Panc1 (cell line): ENCODE measurements around the gene KIF2A. TPM values are rescaled to one million over a fixed set of nuclear protein-coding genes. Genes with fewer than 3 reads are reported as not detected.

ENCODE experiments used
- ATAC-seq: fragments of 200-7000 bp; cut with Tn5 transposase; 2 replicates; pipeline ENCODE4 v1.9.1; 2020; ENCODE audit warnings: mild to moderate bottlenecking, moderate library complexity
- BruUV-seq: library from RNA; stranded (reverse); fragments of 400-500 nt; replicated peaks from 2 replicates; lab custom pipeline; 2021; lab: Mats Ljungman, UMichigan
- CTCF ChIA-PET: fragments of 300-600 bp; sonication (Branson Sonifier 250); formaldehyde crosslinking; loops from one replicate; lab custom pipeline; 2022; ENCODE audit warnings: antibody characterized with exemption; lab: Charles Lee
- POLR2A ChIA-PET: fragments of 300-600 bp; sonication (Branson Sonifier 250); formaldehyde crosslinking; loops from one replicate; lab custom pipeline; 2022; ENCODE audit warnings: antibody characterized with exemption; lab: Charles Lee
- DNase-seq: peaks from one replicate; pipeline ENCODE4 v3.0.0-alpha.2; 2010; ENCODE audit warnings: low read depth, low spot score
- H3K27ac ChIP-seq: 2 replicates; pipeline ENCODE4 v1.5.1; 2011; ENCODE audit warnings: mild to moderate bottlenecking, low read length, inconsistent platforms
- H3K27me3 ChIP-seq: fragments of 200-500 bp; sonication (Bioruptor generic); 2 replicates; pipeline ENCODE4 v1.6.0; 2014; ENCODE audit warnings: low read length, inconsistent platforms; ENCODE audit not compliant: control insufficient read depth, insufficient read depth
- H3K36me3 ChIP-seq: fragments of 200-500 bp; sonication (Bioruptor generic); 2 replicates; pipeline ENCODE4 v1.5.1; 2014; ENCODE audit warnings: inconsistent platforms, mild to moderate bottlenecking, low read length, moderate library complexity; ENCODE audit not compliant: control insufficient read depth, insufficient read depth
- H3K4me1 ChIP-seq: 2 replicates; pipeline ENCODE4 v1.5.1; 2011; ENCODE audit warnings: inconsistent platforms, mild to moderate bottlenecking, low read length, moderate library complexity; ENCODE audit not compliant: control insufficient read depth, insufficient read depth
- H3K4me3 ChIP-seq, 2 experiments: 2 replicates each; pipeline ENCODE4 v1.5.1; 2011 to 2012; ENCODE audit warnings: low read depth in 2 of 2, low read length in 2 of 2, mild to moderate bottlenecking in 2 of 2, inconsistent platforms in 1 of 2, moderate library complexity in 1 of 2
- H3K9me3 ChIP-seq: fragments of 200-500 bp; sonication (Bioruptor generic); 2 replicates; pipeline ENCODE4 v1.5.1; 2014; ENCODE audit warnings: low read depth, mild to moderate bottlenecking, inconsistent platforms, low read length, moderate library complexity; ENCODE audit not compliant: control insufficient read depth, insufficient read depth
- POLR2AphosphoS5 ChIP-seq: IDR thresholded peaks from 2 replicates; pipeline ENCODE4 v1.6.1; 2012; ENCODE audit warnings: mild to moderate bottlenecking, low read depth, low read length, moderate library complexity
- REST ChIP-seq, 2 experiments: IDR thresholded peaks; 2 replicates each; pipeline ENCODE4 v1.6.1; 2011 to 2012; ENCODE audit warnings: low read depth in 2 of 2, control low read depth in 1 of 2, low read length in 1 of 2, mild to moderate bottlenecking in 1 of 2, moderate library complexity in 1 of 2; ENCODE audit not compliant: insufficient read depth in 1 of 2
- SIN3A ChIP-seq: IDR thresholded peaks from 2 replicates; pipeline ENCODE4 v1.6.1; 2012; ENCODE audit warnings: low read depth, mild to moderate bottlenecking, low read length, moderate library complexity, borderline replicate concordance; ENCODE audit not compliant: insufficient read depth
- TCF7L2 ChIP-seq: IDR thresholded peaks from 2 replicates; pipeline ENCODE4 v1.6.1; 2011; ENCODE audit warnings: mild to moderate bottlenecking, low read depth, low read length, inconsistent platforms
- in situ Hi-C: cut with HindIII; loops from 2 replicates; pipeline ENCODE4 v1.10.0; 2016; ENCODE audit warnings: low sequenced_read_pairs, low pct_unique_long_range_greater_than_20kb
- intact Hi-C: fragments of 100-400 bp; cut with micrococcal nuclease; formaldehyde crosslinking; loops from one replicate; pipeline ENCODE4 v1.10.0; 2022; ENCODE audit not compliant: unreplicated experiment
- total RNA-seq: library from RNA; stranded (reverse); gene quantifications from one replicate; pipeline ENCODE4 v1.2.1, GENCODE V29; 2021; ENCODE audit not compliant: unreplicated experiment
- TF ChIP-seq, protein P1 (sequence below): fragments of 450-650 bp; IDR thresholded peaks from 2 replicates; pipeline ENCODE4 v1.5.1; 2017; ENCODE audit warnings: mild to moderate bottlenecking

KIF2A gene
- total RNA-seq, 1 experiment from 2014 or later = 58.9 TPM

GRCh38 chr5:62340979-62341378 is 35.0 kb downstream of the KIF2A start:
- no peaks in the 10 kb centered on the region for H3K9me3 ChIP-seq
- in situ Hi-C loops = no loop called here
- H3K4me1 ChIP-seq = no peaks in the 10 kb centered on the region
- no TSS peak for BruUV-seq
- no peaks in the 10 kb centered on the region for H3K36me3 ChIP-seq
- intact Hi-C loops = no loop called here
- POLR2A ChIA-PET = no interaction called here
- no peak overlapping the region for H3K4me3 ChIP-seq
- DNase-seq = no peak
- CTCF ChIA-PET = no interaction called here
- no peak for TF ChIP-seq POLR2AphosphoS5
- TF ChIP-seq SIN3A = no peak
- TF ChIP-seq TCF7L2 = no peak
- no peak for TF ChIP-seq REST (IDR thresholded peaks at IDR 0.05; ENCODE audit: insufficient read depth in 1 of 2, low read depth in 2 of 2, low read length in 1 of 2)
- TF ChIP-seq, protein P1, sequence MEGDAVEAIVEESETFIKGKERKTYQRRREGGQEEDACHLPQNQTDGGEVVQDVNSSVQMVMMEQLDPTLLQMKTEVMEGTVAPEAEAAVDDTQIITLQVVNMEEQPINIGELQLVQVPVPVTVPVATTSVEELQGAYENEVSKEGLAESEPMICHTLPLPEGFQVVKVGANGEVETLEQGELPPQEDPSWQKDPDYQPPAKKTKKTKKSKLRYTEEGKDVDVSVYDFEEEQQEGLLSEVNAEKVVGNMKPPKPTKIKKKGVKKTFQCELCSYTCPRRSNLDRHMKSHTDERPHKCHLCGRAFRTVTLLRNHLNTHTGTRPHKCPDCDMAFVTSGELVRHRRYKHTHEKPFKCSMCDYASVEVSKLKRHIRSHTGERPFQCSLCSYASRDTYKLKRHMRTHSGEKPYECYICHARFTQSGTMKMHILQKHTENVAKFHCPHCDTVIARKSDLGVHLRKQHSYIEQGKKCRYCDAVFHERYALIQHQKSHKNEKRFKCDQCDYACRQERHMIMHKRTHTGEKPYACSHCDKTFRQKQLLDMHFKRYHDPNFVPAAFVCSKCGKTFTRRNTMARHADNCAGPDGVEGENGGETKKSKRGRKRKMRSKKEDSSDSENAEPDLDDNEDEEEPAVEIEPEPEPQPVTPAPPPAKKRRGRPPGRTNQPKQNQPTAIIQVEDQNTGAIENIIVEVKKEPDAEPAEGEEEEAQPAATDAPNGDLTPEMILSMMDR = no peak
- ATAC-seq = no peak
- H3K27me3 ChIP-seq = no peaks in the 10 kb centered on the region
- H3K27ac ChIP-seq = no peak overlapping the region

DNA sequence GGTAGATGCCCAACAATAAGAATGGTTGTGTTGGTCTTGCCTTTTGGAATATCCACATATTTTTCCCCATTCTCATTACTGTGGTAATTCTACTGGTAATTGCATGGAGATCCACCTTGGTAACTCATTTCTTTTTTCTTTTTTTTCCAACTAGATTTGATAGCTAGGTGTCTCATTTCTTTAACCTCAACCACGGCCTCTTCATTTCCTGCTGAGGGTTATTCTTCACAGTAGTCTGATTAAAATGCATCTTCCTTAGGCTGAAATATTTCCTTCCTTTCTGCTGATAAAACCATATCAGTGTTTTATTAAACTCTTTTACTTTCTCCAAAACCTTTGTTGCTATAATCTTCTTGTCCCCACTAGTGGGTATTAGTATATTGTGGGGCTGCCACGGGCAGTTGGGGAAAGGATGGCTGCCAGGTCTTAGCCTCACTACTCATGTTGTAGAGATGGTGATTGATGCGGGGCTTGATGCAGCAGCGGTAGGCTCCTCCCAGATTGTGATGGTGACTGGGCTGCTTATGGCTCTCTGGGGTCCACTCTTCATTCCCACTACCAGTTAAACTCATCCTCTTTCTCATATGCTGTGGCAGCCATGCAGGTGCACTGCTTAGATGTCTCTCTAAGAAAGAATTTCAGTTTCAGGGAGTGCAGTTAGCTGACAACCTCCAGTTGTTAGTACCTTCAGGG is 35.9 kb downstream of the KIF2A start:
- no TSS peak for BruUV-seq
- no peak for ATAC-seq
- in situ Hi-C loops = no loop called here
- DNase-seq = no peak
- ChIA-PET CTCF (no interaction called here), POLR2A (no interaction called here)
- no peaks in the 10 kb centered on the region for H3K9me3 ChIP-seq
- no peak overlapping the region for H3K27ac ChIP-seq
- no peaks in the 10 kb centered on the region for H3K4me1 ChIP-seq
- H3K4me3 ChIP-seq = no peak overlapping the region
- intact Hi-C loops = no loop called here
- no peaks in the 10 kb centered on the region for H3K27me3 ChIP-seq
- H3K36me3 ChIP-seq = 0 out of 2 replicates have a peak, but pooled peaks cover 1% of the 10 kb centered on the region
- TF ChIP-seq POLR2AphosphoS5 (no peak), REST (IDR thresholded peaks at IDR 0.05; ENCODE audit: insufficient read depth in 1 of 2, low read depth in 2 of 2, low read length in 1 of 2) (no peak), TCF7L2 (no peak), SIN3A (no peak)
- TF ChIP-seq, protein P1 = no peak
